HFF-Myc (cell line): ENCODE data around the gene TTC16.

Experiments
- DNase-seq: peaks from one replicate; pipeline ENCODE4 v3.0.0-alpha.2; 2011; ENCODE audit warnings: low read depth; ENCODE audit errors: extremely low read depth
- H3K4me3 ChIP-seq: replicated peaks from 2 replicates; pipeline ENCODE4 v1.5.1; 2011; ENCODE audit warnings: low read depth, mild to moderate bottlenecking, control low read depth, low read length
- TF ChIP-seq, protein P1 (sequence below): IDR thresholded peaks from 2 replicates; pipeline ENCODE4 v1.5.1; 2012; ENCODE audit warnings: mild to moderate bottlenecking, low read depth, low read length, control low read depth; ENCODE audit errors: missing control alignments

TTC16 gene

DNA sequence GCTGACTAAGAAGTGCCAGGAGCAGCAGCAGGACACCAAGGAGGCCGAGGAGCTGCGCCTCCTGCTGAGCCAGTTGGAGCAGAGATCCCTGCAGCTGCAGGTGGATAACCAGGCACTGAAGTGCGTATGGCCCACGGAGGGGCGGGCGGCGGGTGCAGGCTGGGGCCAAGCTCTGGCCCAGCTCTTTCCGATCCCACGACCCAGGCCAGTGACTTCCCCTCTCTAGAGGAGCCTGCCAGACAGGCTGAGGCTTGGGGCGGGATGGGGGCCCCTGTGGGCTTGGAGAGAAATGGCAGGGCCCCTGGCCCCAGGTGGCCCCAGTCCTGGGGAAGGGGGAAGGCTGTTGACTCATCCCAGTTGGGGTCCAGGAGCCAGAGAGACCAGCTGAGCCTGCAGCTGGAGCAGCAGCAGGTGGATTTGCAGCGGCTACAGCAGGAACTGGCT, 4.0 kb upstream of the TTC16 start:
- H3K4me3 ChIP-seq, result no peak overlapping the region
- no peak for DNase-seq
- TF ChIP-seq, protein P1, sequence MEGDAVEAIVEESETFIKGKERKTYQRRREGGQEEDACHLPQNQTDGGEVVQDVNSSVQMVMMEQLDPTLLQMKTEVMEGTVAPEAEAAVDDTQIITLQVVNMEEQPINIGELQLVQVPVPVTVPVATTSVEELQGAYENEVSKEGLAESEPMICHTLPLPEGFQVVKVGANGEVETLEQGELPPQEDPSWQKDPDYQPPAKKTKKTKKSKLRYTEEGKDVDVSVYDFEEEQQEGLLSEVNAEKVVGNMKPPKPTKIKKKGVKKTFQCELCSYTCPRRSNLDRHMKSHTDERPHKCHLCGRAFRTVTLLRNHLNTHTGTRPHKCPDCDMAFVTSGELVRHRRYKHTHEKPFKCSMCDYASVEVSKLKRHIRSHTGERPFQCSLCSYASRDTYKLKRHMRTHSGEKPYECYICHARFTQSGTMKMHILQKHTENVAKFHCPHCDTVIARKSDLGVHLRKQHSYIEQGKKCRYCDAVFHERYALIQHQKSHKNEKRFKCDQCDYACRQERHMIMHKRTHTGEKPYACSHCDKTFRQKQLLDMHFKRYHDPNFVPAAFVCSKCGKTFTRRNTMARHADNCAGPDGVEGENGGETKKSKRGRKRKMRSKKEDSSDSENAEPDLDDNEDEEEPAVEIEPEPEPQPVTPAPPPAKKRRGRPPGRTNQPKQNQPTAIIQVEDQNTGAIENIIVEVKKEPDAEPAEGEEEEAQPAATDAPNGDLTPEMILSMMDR, result no peak

DNA sequence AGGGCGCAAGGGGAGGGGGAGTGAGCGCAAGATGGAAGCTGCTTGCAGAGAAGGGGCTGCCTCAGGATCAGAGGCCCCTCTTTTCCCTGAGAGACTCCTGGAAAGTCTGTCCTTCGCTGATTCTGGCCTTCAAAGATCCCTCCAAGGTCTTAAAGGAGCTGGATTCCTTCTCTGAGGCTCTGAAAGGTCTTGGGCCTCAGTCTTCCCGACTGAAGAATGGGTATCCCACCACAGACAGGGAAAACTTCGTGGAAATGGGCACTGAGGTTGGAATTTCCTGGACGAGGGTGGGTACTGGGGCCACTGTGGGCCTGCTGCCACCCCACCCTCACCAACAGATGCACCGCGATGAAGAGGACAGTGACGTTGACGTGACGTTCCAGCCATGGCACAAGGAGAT, 3.5 kb upstream of the TTC16 start:
- no peak overlapping the region for H3K4me3 ChIP-seq
- TF ChIP-seq, protein P1, result no peak
- no peak for DNase-seq

DNA sequence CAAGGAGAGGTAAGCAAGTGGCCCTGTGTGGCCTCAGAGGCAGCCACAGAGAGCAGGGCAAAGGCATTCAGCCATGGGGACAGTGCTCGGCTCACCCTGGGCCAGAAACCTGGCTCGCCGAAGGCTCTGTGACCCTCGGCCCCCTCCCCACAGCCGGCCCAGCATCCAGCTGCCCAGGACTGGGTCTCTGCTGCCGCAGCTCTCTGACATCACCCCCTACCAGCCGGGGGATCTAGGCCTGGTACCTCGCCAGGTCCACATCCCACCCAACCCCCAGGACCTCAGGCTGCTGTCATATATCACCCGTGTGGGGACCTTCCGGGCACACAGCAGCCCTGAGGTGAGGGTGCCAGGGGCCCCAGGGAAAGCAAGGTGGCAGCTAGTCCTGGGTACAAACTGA, 3.0 kb upstream of the TTC16 start:
- no peak for DNase-seq
- no peak overlapping the region for H3K4me3 ChIP-seq
- TF ChIP-seq, protein P1, result no peak

DNA sequence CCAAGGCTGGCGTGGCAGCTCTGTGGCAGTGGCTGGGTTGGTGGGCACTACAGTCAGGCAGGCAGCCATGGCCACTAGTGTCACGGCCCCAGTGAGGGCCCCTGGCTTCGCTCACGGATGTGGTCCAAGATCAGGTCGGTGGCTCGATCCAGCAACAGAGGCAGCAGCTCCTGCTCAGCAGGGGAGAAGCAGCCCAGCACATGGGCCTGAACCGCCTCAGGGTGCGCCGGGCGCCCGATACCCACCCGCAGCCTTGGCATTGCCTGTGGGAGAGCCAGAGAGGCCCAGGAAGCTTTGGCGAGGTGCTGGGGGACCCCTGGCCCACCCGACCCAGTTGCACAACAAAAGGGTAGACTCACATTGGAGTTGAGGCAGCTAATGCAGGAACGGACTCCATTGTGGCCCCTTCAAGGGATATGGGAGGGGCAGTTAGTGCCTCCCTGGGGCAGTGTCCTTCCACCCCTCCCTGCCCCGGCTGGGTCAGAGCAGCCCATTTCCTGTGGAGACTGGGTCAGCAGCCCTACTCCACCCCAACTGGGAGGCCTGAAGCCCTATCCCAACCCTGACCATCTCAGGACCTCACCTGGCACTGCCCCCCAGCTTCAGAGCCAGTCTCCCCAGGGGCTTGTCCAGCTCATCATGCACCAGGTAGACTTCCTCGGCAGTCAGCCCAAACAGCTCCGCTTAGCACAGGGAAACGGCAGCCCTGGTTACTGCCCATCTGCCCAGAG, 1.7 kb upstream of the TTC16 start:
- DNase-seq, result no peak
- peak overlapping the region; percentile 94 for H3K4me3 ChIP-seq
- TF ChIP-seq, protein P1, result no peak

DNA sequence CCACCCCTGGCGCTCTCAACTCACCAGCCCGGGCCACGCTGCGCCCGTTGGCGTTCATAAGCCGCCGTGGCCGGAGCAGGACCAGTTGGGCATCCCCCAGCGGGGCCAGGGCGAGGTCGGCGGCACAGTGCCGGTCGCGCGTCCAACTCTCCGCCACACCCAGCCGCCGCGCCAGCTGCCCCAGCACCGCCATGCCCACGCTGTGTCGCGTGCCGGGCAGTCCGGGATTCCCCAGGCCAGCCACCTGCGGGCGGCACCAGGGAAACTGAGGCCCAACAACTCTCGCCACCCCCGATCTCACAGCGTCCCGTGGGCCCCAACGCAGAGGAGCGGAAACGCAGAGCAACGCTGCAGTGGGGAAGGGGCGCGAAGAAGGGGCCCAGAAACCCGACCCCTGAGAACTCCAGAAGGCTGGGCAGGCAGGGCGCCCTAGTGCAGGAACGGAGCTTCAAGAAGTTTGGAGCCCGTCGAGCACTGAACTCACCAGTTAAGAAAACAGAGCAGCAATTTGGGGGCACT, 869 bp upstream of the TTC16 start:
- TF ChIP-seq, protein P1, result no peak
- H3K4me3 ChIP-seq, result peak overlapping the region; percentile 94
- no peak for DNase-seq

DNA sequence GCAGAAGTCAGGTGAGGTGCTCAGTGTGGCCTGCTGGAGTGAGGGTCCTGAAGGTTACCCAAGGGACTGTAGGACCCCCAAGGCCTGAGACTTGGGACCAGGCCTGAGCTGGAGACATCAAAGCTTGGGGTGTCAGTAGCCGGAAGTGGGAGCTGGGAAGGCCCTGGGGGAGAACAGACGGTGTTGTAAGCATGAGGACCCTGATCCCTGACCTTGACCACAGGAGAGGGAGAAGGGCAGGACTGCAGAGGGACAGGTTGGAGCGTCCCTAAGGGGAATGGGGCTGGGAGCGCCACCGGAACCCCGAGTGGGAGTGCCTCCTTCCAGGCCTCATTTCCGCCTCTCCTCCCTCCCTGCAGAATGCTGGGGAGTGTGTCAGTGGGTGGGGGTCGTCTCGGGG, 533 bp downstream of the TTC16 start:
- H3K4me3 ChIP-seq, result peak overlapping the region; percentile 94
- DNase-seq, result no peak
- TF ChIP-seq, protein P1, result no peak
